ENCODE data around the gene TBL3. TPM values are rescaled to one million over a fixed set of nuclear protein-coding genes. Genes with fewer than 3 reads are reported as not detected.

TBL3 gene
- total and polyA plus RNA-seq, 9 of the 15 experiments (the other 6 are each of a cell fraction or from before 2014, with no cell fraction given), result 0.97 to 117 (median 24.5) TPM

- TF ChIP-seq ZBTB11 (CRISPR knock-in tag; IDR thresholded peaks at IDR 0.05), result no peak
- TF ChIP-seq PTRF (tag; IDR thresholded peaks at IDR 0.05), result no peak
- TF ChIP-seq SIRT6 (IDR thresholded peaks at IDR 0.05; ENCODE audit: low read depth, low read length), result no peak
- TF ChIP-seq NR1H2 (CRISPR knock-in tag; IDR thresholded peaks at IDR 0.05), result no peak
- no peak for TF ChIP-seq LEF1 (IDR thresholded peaks at IDR 0.05)
- no peak for TF ChIP-seq NCOA4 (IDR thresholded peaks at IDR 0.05; ENCODE audit: partially characterized antibody)
- TF ChIP-seq ZNF639 (CRISPR knock-in tag; conservative IDR thresholded peaks at IDR 0.05 in 1 of 2, IDR thresholded peaks at IDR 0.05 in 1 of 2), result peak in 1 of 2 experiments; percentile 27; a peak in 1 of 4 replicates
- TF ChIP-seq RAD21 (CRISPR knock-in tag; conservative IDR thresholded peaks at IDR 0.05 in 1 of 2, IDR thresholded peaks at IDR 0.05 in 1 of 2), result peak; percentile 90 to 94
- TF ChIP-seq CBFA2T2 (conservative IDR thresholded peaks at IDR 0.05), result no peak
- TF ChIP-seq NFIX (CRISPR knock-in tag; IDR thresholded peaks at IDR 0.05; ENCODE audit: low read depth), result no peak
- no peak for TF ChIP-seq ZC3H11A (IDR thresholded peaks at IDR 0.05; ENCODE audit: low read depth, low read length)
- no peak for TF ChIP-seq ARID1B (IDR thresholded peaks at IDR 0.05)
- no peak for TF ChIP-seq ZNF431 (CRISPR knock-in tag; IDR thresholded peaks at IDR 0.05)
- no peak for TF ChIP-seq DIDO1 (tag; IDR thresholded peaks at IDR 0.05; ENCODE audit: low read depth)
- TF ChIP-seq NFRKB (IDR thresholded peaks at IDR 0.05; ENCODE audit: low read depth), result no peak
- TF ChIP-seq FOXA3 (CRISPR knock-in tag; conservative IDR thresholded peaks at IDR 0.05 in 1 of 2, IDR thresholded peaks at IDR 0.05 in 1 of 2), result no peak
- TF ChIP-seq E2F5 (CRISPR knock-in tag; IDR thresholded peaks at IDR 0.05), result no peak
- no peak for TF ChIP-seq ARHGAP35 (IDR thresholded peaks at IDR 0.05; ENCODE audit: partially characterized antibody)
- TF ChIP-seq SRSF3 (IDR thresholded peaks at IDR 0.05; ENCODE audit: insufficient read depth, low read length), result no peak
- peak; percentile 47; the same call in 1 of the 2 replicates for TF ChIP-seq ZNF384 (IDR thresholded peaks at IDR 0.05; ENCODE audit: low read depth, low read length)
- no peak for TF ChIP-seq ELF4 (CRISPR knock-in tag; IDR thresholded peaks at IDR 0.05)
- TF ChIP-seq ZNF79 (CRISPR knock-in tag; IDR thresholded peaks at IDR 0.05; ENCODE audit: low read depth), result no peak
Observed at GRCh38 chr16:2023092-2024031, 51.5 kb downstream of the TBL3 start (continued).
